K562 (cell line): ENCODE results near the gene CIB1. TPM values are rescaled to one million over a fixed set of nuclear protein-coding genes. Genes with fewer than 3 reads are reported as not detected.

Source experiments
- CUX1 ChIP-seq: fragments of 200-800 bp; sonication (Bioruptor generic); IDR thresholded peaks from 2 replicates; pipeline ENCODE4 v1.6.1; 2016; ENCODE audit warnings: missing genetic modification characterization, missing compliant biosample characterization
- DMBX1 ChIP-seq: fragments of 250-450 bp; sonication (Bioruptor Pico); IDR thresholded peaks from 2 replicates; pipeline ENCODE4 v1.8.0; 2022; ENCODE audit warnings: inconsistent platforms, mild to moderate bottlenecking, moderate library complexity, borderline replicate concordance
- ETS1 ChIP-seq: conservative IDR thresholded peaks from 2 replicates; pipeline ENCODE4 v1.6.1; 2011; ENCODE audit warnings: low read depth, mild to moderate bottlenecking, low read length; ENCODE audit not compliant: control insufficient read depth
- KDM5B ChIP-seq: fragments of 200-600 bp; sonication (generic); IDR thresholded peaks from 2 replicates; pipeline ENCODE4 v1.6.1; 2012; ENCODE audit warnings: low read depth, mild to moderate bottlenecking, moderate library complexity, low read length, control low read depth, inconsistent platforms; ENCODE audit not compliant: insufficient replicate concordance
- MAZ ChIP-seq, 2 experiments: fragments of 450-650 bp in 1 of 2; sonication (generic) in 1 of 2; formaldehyde crosslinking; IDR thresholded peaks in 1 of 2; conservative IDR thresholded peaks in 1 of 2; 2 replicates each; pipeline versions ENCODE4 v1.4.0 to v1.5.0; 2020; ENCODE audit warnings: mild to moderate bottlenecking in 1 of 2, missing genetic modification reagents in 1 of 2
- MCM2 ChIP-seq: fragments of 450-650 bp; IDR thresholded peaks from 2 replicates; pipeline ENCODE4 v1.6.1; 2017; ENCODE audit warnings: low read depth, mild to moderate bottlenecking
- MTA2 ChIP-seq: fragments of 450-650 bp; IDR thresholded peaks from 2 replicates; pipeline ENCODE4 v1.6.1; 2016; ENCODE audit warnings: low read depth
- PCBP1 ChIP-seq: fragments of 200-400 bp; formaldehyde crosslinking; IDR thresholded peaks from 2 replicates; pipeline ENCODE4 v1.6.1; 2018; ENCODE audit warnings: mild to moderate bottlenecking, low read depth, low read length; ENCODE audit not compliant: poor library complexity, severe bottlenecking
- POLR2G ChIP-seq: fragments of 200-400 bp; formaldehyde crosslinking; IDR thresholded peaks from 2 replicates; pipeline ENCODE4 v1.6.1; 2017; ENCODE audit warnings: low read depth, mild to moderate bottlenecking, antibody characterized with exemption, low read length, moderate library complexity
- SMARCA4 ChIP-seq: fragments of 450-650 bp; IDR thresholded peaks from 2 replicates; pipeline ENCODE4 v1.6.1; 2016
- SRF ChIP-seq, 2 experiments: fragments of 250-450, 450-650 bp in 1 of 2; sonication (Bioruptor Pico) in 1 of 2; sonication (generic) in 1 of 2; formaldehyde crosslinking; IDR thresholded peaks; 2 replicates each; pipeline versions ENCODE4 v1.5.0 to v1.5.1; 2020 to 2022; ENCODE audit warnings: mild to moderate bottlenecking in 1 of 2, missing genetic modification reagents in 1 of 2
- TCF3 ChIP-seq: sonication (generic); formaldehyde crosslinking; IDR thresholded peaks from 2 replicates; pipeline ENCODE4 v1.4.0; 2020; ENCODE audit warnings: mild to moderate bottlenecking, missing genetic modification reagents
- ZBTB33 ChIP-seq: sonication (generic); formaldehyde crosslinking; IDR thresholded peaks from 2 replicates; pipeline ENCODE4 v1.8.1; 2023; ENCODE audit warnings: mild to moderate bottlenecking, missing genetic modification reagents
- ZNF766 ChIP-seq: fragments of 200-800 bp; sonication (Bioruptor generic); conservative IDR thresholded peaks from 2 replicates; pipeline ENCODE4 v1.6.1; 2016; ENCODE audit warnings: missing genetic modification characterization, missing compliant biosample characterization
- polyA plus RNA-seq, 8 experiments: library from polyadenylated mRNA; depleted of rRNA in 4 of 8; stranded (reverse) in 5 of 8; unstranded in 3 of 8; fragments of >200 nt; fragmentation: Nextera tagmentation in 2 of 8; fragmentation: Illumina TruSeq in 1 of 8; extraction: Ambion mirVana in 2 of 8; extraction: Trizol in 1 of 8; gene quantifications; 2 replicates each; pipeline versions ENCODE4 v1.2.1 to v1.2.3, GENCODE V29; 2011 to 2014; ENCODE audit warnings: inconsistent platforms in 1 of 8, missing spikeins in 1 of 8
- total RNA-seq, 7 experiments: library from RNA; depleted of rRNA in 6 of 7; stranded (reverse); fragments of >200 nt in 6 of 7; fragmentation: Illumina TruSeq in 2 of 7; extraction: Trizol in 2 of 7; gene quantifications; 2 replicates each; pipeline versions ENCODE4 v1.2.1 to v1.2.3, GENCODE V29; 2011 to 2021; ENCODE audit warnings: low replicate concordance in 1 of 7
- TF ChIP-seq, protein P1 (sequence below): sonication (generic); formaldehyde crosslinking; IDR thresholded peaks from 2 replicates; pipeline ENCODE4 v1.8.0; 2022; ENCODE audit warnings: mild to moderate bottlenecking, missing genetic modification reagents

The CIB1 gene
- total and polyA plus RNA-seq, 9 of the 15 experiments (the other 6 are each of a cell fraction or from before 2014, with no cell fraction given) = 14.9 to 136 (median 64.5) TPM

GRCh38 chr15:90241343-90242192 lies 7.8 kb upstream of the CIB1 start (continued):
- peak in 1 of 2 experiments; percentile 40; a peak in 1 of 4 replicates for TF ChIP-seq MAZ (CRISPR knock-in tag; conservative IDR thresholded peaks at IDR 0.05 in 1 of 2, IDR thresholded peaks at IDR 0.05 in 1 of 2)
- no peak for TF ChIP-seq MCM2
- peak; percentile 93 for TF ChIP-seq ZBTB33 (CRISPR knock-in tag)
- no peak for TF ChIP-seq CUX1 (CRISPR knock-in tag)
- TF ChIP-seq SRF (CRISPR knock-in tag; IDR thresholded peaks at IDR 0.05) = no peak
- peak; percentile 50 for TF ChIP-seq KDM5B
- peak; percentile 74 for TF ChIP-seq TCF3 (CRISPR knock-in tag)
- TF ChIP-seq PCBP1 = no peak
- TF ChIP-seq ETS1 = no peak
- TF ChIP-seq DMBX1 (CRISPR knock-in tag) = no peak
- TF ChIP-seq ZNF766 (CRISPR knock-in tag) = peak; percentile 41; the same call in 1 of the 2 replicates
- TF ChIP-seq SMARCA4 = peak; percentile 78
- peak; percentile 29; the same call in 1 of the 2 replicates for TF ChIP-seq MTA2
- TF ChIP-seq, protein P1, sequence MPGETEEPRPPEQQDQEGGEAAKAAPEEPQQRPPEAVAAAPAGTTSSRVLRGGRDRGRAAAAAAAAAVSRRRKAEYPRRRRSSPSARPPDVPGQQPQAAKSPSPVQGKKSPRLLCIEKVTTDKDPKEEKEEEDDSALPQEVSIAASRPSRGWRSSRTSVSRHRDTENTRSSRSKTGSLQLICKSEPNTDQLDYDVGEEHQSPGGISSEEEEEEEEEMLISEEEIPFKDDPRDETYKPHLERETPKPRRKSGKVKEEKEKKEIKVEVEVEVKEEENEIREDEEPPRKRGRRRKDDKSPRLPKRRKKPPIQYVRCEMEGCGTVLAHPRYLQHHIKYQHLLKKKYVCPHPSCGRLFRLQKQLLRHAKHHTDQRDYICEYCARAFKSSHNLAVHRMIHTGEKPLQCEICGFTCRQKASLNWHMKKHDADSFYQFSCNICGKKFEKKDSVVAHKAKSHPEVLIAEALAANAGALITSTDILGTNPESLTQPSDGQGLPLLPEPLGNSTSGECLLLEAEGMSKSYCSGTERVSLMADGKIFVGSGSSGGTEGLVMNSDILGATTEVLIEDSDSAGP (CRISPR knock-in tag) = 0 out of 2 replicates have a peak, but pooled peaks have one; percentile 33
- peak; percentile 63 for TF ChIP-seq POLR2G
